GM19438 (cell line): ENCODE measurements around the gene SLC16A12.
A peak's percentile ranks its signal among the peaks of the same experiment; 100 is the strongest.
"Not testable (repeated sequence)": the region's sequence is repeated elsewhere in the genome, so short reads cannot be mapped to it uniquely, and the experiment has no call there.

ENCODE experiments used
- ATAC-seq: cut with Tn5 transposase; IDR thresholded peaks from one replicate; pipeline ENCODE4 v1.9.1; 2021; ENCODE audit warnings: low read depth; ENCODE audit not compliant: unreplicated experiment

The SLC16A12 gene

DNA sequence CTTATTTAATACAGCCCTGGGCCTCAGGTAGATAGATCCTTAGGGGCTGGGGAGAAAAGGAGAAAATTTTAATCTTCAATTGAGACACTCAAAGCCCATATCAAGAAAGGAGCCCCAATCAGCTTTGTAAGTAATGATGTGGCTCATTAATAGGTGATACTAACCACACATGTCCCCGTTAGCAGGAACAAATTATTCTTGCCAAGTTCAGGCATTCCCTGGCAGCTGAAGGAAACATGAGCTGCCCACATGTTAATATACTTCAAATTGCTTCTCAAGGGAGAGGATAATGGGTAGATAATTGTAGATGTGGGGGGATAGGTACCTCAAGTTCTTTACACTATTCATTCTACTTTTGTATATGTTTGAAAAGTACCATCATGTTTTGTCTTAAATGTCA lies 106.5 kb downstream of the SLC16A12 start:
- no peak for ATAC-seq

DNA sequence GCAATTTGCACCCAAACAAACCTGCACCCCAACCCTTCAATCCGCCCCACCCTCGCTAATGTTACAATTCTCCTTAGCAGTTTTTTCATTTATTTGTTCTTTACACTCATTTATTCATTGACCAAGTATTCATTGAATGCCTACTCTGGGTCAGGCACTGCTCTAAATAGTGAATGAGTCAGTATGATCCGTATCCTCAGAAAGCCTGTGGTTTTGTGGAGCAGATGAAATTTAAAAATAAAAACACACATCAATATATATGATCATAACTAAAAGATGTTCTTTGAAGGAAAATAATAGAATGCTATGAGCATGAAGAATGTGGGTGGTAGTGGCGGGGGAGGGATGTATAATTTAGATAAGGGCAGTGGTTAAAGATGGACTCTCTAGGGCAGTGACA lies 107.8 kb downstream of the SLC16A12 start:
- no peak for ATAC-seq

DNA sequence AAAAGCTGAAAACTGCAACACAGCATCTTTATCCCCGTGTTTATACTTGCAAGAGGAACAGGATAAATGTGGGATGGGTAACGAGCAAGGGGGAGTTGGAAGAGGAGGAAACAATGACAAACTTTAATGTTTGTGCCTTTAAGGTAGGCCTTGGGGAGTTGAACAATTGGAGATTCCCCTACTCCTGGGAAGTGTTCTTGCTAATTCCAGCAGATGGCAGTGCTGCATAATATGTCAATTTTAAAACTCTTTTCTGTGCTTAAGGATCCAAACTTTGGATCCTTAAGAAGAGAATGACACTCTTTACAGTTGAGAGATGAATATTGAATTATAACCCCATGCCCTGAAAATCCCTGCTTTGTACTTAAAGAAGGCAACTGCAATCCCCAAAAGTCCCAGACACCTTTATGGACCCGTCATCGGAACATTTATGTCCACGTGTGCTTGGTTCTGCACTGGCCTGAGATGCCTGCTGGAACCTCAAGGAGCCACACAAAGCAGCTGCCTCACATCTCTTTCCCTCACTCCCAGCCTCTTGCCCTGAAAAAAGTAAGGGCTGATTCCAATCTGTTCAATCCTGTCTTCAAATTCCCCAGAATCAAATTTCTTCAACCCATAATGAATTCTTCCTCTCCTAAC lies 109.0 kb downstream of the SLC16A12 start:
- no peak for ATAC-seq

GRCh38 chr10:89425000-89425399 lies 110.4 kb downstream of the SLC16A12 start:
- no peak for ATAC-seq

- no peak for ATAC-seq
Observed at GRCh38 chr10:89421018-89421476, 114.3 kb downstream of the SLC16A12 start.

DNA sequence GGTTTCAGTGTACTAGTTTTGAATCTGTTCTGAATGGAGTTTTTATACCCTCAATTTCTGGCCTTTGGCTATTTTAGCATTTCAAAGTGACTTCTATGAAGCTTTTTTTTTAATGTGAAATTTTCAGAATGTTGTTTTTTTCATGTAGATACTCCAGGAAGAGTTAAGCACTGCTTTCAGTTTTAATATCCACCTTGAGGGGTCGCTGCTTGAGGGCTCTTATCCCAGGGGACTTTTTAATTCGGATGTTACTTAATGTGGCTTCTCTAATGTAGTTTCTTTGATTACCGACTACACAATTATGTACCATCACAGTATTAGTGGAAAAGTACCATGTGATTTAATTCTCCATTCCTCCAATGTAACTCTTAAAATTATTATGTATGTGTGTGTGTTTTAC lies 115.8 kb downstream of the SLC16A12 start:
- ATAC-seq = no peak

- ATAC-seq = no peak
Observed at GRCh38 chr10:89416465-89416864, 118.9 kb downstream of the SLC16A12 start.

GRCh38 chr10:89414879-89415821 lies 120.2 kb downstream of the SLC16A12 start:
- peak; percentile 43 for ATAC-seq

GRCh38 chr10:89414146-89414878 lies 121.1 kb downstream of the SLC16A12 start, which contains the start of gene IFIT5:
TSS of gene IFIT5 (plus strand) at chr10:89414568. CDS start at chr10:89414799, 231 bp downstream.
- ATAC-seq = peak; percentile 77

GRCh38 chr10:89413398-89413912 lies 121.9 kb downstream of the SLC16A12 start:
- no peak for ATAC-seq

DNA sequence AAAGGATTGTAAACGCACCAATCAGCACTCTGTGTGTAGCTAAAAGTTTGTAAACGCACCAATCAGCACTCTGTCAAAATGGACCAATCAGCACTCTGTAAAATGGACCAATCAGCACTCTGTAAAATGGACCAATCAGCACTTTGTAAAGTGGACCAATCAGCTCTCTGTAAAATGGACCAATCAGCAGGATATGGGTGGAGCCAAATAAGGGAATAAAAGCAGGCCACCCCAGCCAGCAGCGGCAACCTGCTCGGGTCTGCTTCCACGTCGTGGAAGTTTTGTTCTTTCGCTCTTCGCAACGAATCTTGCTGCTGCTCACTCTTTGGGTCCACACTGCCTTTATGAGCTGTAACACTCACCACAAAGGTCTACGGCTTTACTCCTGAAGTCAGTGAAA lies 123.1 kb downstream of the SLC16A12 start:
- ATAC-seq = not testable (repeated sequence)

GRCh38 chr10:89411135-89411534 lies 124.3 kb downstream of the SLC16A12 start:
- not testable (repeated sequence) for ATAC-seq

DNA sequence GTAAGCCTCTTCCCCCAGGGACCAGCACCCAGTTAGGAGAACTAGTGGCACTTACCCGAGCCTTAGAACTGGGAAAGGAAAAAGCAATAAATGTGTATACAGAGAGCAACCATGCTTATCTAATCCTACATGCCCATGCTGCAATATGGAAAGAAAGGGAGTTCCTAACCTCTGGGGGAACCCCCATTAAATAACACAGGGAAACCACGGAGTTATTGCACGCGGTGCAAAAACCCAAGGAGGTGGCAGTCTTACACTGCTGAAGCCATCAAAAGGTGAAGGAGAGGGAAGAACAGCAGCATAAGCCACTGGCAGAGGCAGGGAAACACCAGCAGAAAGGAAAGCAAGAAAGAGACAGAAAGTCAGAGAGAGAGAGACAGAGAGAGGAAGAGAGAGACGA lies 124.8 kb downstream of the SLC16A12 start:
- ATAC-seq = not testable (repeated sequence)

GRCh38 chr10:89409282-89409681 lies 126.1 kb downstream of the SLC16A12 start:
- not testable (repeated sequence) for ATAC-seq

GRCh38 chr10:89407792-89408191 lies 127.6 kb downstream of the SLC16A12 start:
- not testable (repeated sequence) for ATAC-seq

- not testable (repeated sequence) for ATAC-seq
Observed at GRCh38 chr10:89406178-89406577, 129.2 kb downstream of the SLC16A12 start.

GRCh38 chr10:89404104-89405047 lies 131.0 kb downstream of the SLC16A12 start:
- ATAC-seq = no peak

- no peak for ATAC-seq
Observed at GRCh38 chr10:89403043-89403442, 132.4 kb downstream of the SLC16A12 start.

DNA sequence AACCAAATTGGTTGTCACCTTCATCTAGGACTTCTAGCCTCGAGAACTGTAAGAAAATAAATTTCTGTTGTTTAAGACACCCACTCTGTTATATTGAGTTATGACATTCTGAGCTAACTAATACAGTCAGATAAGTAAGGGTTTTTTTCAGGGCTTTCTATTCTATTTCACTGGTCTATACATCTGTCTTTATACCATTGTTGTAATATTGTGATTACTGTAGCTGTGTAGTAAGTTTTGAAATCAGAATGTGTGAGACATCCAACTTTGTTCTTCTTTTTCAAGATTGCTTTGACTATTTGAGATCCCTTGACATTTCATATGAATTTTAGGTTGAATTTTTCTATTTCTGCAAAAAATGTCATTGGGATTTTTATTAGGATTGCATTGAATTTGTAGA lies 135.4 kb downstream of the SLC16A12 start:
- ATAC-seq = no peak
